NCI-H2081 (cell line): Measurements from ENCODE around the gene FAM20C.

Experiments used
- DNase-seq, 2 experiments: peaks; one replicate each; lab custom pipeline; 2025; lab: John Stamatoyannopoulos, UW

The FAM20C gene

DNA sequence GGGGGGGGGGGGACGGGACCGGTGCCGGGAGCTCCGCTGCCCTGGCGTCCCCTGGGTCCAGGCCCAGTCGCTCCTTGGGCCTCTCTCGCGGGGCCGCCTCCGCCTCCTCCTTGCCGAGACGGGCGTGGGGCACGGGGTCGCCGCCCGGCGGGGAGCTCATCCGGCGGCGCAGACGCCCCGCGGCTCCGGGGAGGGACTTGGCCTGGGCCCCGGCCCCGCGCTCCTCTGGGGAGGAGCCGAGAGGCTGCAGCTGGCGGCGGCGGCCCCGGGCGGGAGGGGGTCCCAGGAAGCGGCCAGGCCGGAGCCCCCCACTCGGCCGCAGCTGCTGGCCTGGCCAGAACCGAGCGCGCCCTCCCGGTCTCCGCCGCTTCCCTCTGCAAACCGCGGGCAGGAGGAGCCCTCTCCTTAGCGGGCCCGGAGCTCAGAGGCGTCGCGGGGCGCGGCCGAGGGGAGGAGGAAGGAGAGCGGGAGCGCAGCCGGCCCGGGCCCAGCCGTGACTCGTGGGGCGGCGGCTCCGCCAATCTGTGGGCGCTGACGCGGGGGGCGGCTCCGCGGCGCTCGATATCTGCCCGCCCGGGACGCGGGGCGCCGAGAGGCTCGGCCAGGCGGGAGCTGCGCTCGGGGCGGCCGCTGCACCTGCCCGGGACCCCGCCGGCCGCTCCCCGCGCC, at the start of gene FAM20C:
TSS of gene FAM20C (plus strand) at position 591 of the 669 bp plus-strand sequence. CDS start 629 bp downstream, outside the sequence.
- peak; percentile 67 to 79 for DNase-seq

DNA sequence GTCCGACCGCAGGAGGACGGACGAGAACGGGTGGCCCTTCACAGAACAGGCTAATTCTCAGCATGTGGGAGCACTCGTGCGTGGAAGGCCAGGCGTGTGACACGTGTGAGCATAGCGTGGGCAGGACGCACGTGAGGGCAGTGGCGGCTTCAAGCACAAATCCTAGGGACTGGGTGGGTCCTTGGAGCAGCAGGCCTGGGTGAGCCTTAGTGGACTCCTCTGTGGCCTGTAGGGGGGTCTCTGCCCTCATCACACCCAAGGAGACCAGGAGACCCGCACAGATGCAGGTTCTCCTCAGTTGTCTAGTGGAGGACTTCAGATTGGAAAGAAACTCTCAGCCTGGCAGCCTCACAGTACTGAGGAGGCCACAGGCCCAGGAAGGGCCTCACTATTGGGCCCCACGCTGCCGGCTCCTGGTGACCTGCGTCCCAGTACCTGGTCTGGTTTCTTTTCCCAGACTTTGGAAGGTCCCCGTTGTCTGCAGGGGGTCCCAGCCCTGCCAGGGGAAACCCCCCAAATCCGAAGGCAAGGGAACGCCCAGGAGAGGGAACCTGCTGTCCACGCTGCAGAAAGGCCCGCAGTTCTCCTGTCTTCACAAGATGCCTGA, 49.1 kb upstream of the FAM20C start:
- no peak for DNase-seq

DNA sequence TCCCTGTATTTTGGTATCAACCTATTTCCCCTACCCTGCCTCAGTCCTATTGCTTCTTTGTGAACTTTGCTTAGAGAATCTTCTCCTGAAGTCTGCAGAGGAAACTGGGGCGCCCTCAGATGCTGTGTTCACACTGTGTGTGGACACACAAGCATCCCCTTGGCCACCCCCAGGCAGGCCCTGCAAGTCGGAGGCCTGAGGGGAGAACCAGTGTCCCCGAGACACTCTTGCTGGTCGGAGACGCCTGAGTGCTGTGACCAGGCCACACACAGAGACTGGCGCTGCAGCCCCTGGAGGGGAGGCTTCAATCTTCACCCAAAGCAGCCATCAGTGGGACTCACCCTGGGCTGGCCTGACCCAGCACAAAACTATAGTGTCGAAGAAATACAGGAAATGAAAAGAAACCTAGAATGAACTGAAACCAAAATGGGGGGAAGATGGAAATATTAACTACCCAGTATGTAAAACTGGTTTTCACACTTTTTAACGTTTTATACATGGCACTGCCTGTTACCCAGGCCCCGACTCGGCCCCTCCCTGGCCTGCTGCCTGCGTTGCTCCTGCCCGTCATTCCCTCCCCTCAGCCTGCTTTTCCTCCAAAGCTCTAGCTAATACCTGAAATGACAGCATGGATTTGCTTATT, 48.4 kb upstream of the FAM20C start:
- DNase-seq, result no peak

DNA sequence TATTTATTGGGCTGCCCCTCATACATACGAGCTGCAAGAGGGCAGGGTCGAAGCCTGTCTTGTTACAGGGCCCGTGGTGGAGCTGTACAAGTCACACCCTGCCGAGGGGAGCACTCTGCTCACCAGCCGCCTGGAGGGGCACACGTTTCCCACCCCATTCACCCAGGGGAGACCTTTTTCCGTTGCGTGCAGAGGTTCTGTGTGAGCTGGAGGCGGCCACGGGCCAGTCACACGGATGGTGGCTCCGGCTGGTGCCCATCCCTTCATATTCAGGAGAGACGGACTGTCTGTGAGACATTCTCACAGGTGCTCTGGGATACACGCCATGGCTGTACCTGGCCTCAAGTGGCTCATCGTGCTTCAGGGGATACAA, 47.9 kb upstream of the FAM20C start:
- DNase-seq, result no peak

DNA sequence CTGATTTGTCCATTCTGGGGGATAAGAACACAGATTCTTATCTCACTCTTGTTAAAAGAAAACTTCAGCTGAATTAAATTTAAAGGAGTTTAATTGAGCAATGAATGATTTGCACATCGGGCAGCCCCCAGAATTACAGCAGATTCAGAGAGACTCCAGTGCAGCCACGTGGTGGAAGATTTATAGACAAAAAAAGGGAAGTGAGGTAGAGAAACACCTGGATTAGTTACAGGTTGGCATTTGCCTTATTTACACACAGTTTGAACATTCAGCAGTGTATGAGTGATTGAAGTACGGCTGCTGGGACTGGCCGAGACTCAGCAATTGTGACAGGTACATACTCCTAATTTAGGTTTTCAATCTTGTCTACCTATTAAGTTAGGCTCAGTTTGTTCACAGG, 46.5 kb upstream of the FAM20C start:
- DNase-seq, result no peak

DNA sequence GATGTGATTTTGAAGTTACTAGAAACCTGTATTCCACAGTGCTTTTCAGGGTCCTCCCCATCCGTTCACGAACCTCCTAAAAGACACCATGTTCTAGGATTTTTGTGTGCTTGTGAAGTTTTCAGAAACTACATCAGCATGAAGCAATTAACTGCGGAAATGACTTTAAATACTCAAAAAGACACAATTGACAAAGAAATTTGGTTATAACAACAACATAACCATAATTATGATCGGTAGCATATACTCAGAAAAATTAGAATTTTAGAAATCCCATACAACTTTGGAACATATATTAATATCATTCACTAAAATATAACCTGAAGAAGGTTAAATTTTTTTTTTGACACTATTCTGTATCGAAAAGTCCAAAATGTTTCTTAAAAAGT, 43.8 kb upstream of the FAM20C start:
- no peak for DNase-seq

DNA sequence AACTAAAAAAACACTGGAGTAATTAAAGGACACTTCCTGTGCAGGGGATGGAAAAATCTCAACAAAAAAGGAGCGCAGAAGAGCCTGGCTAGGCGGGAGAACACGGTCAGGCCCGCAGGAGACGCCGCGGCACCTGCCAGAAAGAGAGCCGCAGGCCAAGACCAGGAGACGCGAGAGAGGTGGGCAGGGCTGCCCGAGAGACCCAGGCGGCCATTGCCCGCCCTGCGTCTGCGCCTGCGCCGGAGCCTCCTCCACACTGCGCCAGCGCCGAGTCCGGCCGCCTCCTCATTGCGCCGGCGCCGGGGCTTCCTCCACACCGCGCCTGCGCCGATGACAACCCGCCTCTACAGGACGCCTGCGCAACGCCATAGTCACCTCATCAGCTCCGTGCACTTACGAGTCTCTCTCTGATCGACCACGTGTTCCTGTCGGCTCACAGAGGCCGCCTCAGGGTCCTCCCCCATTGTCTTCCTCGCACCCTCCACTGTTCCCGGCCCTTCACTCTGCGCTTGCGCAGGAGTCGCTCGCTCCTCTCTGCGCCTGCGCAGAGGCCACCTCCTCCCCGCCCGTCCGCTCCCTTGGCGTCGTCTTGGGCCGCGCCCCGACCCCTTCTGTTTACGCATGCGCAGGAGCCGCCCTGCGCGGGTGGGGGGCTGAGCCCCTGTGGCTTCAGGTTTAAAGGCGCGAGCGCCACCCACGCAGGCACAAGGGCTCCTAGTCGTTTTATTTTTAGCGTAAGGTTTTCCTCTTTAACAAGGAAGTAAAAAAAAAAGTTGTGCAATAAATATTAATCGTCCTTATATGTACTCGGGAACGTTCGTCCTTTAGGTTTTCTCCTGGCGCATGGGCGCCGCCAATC, 43.2 kb upstream of the FAM20C start:
- DNase-seq, result peak; percentile 98

DNA sequence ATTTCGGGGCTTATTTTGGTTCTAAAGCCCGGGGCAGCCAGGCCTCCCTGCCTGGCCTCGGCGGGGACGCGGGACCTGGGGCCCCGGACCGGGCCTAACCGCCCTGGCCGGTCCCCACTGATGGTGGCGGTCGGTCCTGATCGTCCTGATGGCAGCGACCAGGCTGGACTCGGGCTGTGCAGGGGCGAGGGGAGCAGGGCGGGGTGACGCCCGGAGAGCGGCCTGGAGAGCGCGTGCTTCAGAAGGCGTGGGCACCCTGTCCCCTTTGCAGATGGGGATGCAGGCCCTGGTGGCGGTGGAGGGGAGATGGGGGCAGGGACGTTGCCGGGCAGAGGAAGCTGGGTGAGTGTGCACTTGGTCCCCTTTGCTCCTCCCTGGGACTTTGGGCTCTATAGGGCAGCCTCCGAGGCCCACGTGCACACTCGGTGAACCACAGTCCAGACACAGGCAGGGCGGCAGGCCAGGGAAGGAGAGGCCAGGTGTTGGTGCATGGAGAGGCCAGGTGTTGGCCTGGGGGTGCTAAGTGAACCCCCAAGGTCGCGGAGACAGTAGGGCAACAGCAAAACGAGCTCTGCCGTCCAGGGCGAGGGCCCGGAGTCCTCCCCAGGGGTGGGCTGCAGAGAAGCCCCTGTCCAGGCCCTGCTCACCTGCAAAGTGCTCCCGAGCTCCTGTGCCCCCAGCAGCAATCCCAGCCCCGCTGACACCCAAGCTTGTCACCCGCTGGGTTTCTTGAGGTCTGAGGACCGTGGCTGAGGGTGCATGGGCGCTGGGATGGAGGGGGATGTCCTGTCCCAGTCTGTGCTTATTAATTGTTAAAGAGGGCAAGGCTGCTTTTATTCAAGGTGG, 42.4 kb upstream of the FAM20C start:
- no peak for DNase-seq

DNA sequence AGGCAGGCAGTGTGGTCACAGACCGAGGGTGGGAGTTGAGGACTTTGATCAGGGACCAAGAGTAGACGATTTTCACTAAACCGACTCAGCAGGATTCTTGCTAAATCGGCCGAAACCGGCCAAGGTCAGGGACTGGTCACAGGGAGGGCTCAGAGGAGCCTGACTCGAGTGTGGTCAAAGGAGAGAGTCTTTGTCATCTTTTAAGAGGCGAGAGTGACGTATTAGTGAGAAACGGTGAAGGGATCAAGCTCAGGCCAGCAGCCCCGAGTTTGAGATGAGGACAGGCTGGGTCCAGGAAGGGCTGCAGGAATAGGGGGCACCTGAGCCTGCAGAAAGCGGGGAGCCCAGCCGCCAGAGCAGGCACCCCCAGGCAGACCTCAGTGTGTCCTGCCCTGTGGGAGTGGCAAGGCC, 41.6 kb upstream of the FAM20C start:
- DNase-seq, result no peak

DNA sequence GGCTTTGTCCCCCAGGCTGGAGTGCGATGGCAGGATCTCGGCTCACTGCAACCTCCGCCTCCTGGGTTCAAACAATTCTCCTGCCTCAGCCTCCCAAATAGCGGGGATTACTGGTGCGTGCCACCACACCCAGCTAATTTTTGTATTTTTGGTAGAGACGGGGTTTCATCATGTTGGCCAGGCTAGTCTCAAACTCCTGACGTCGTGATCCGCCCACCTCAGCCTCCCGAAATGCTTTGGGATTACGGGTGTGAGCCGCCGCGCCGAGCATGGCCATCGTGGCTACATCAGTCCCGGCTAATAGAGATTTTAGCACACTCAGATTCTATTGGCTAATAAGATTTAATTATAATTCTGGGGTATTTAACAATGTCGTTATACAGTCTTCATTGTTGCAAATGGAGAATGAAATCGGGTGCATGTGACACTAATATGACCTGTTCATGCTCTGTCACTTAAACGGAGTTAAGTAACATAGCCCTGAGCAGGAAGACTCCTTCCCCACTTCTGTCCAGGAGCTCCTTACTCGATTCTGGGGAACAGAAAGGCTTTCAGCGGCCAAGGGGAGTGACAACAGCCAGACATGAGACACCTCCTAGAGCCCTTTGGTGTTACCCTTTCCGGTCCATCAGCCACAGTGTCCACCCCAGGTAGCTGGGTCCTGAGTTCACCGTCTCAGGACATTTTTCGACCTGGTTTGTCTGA, 40.9 kb upstream of the FAM20C start:
- no peak for DNase-seq

DNA sequence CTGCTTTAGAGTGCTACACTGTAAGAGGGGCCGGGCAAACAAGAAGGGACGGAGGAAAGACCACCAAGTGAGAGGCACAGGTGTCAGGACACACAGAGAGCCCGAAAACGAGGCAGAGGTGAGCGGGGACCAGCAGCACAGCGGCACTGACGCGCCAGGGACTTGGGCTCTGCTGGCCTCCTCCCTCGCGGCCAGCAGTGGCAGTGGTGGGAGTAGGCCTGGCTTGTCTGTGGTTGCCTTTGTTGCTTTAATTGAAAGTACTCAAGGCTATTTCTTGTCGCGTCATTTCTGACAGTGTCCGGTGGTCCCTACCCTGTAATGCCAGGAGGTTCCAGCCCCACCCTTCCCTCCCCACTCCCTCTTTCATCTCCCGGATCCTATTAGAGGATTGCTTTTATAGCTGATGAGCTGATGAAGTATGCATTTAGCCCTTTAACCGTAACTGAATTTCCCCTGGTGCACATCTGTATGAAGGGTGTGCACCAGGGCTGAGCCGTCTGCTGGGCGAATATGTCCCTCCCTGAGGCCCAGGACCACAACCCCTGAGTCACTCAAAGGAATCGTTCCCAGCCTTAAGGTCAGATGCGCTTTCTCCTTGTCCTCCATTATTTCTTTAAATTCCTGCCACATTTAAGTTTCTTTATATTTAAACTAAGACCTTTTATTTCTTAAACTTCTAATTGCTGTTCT, 39.5 kb upstream of the FAM20C start:
- DNase-seq, result no peak

DNA sequence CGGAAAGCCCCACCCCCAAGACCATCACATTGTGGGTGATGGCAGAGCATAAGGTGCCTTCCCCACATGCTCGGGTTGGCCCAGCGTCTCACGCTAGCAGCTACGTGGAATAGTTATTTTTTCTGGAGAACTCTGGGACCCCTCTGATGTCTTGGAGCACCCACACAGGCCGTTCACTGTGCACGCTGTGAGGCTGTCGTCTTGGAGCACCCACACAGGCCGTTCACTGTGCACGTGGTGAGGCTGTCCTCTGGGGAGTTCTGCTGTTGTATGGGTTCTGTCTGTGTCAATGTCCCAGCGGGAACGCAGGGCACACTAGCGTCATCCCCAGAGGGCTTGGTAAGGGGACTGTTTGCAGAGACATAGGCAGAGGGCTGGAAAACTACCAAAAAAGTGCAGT, 38.8 kb upstream of the FAM20C start:
- DNase-seq, result no peak

DNA sequence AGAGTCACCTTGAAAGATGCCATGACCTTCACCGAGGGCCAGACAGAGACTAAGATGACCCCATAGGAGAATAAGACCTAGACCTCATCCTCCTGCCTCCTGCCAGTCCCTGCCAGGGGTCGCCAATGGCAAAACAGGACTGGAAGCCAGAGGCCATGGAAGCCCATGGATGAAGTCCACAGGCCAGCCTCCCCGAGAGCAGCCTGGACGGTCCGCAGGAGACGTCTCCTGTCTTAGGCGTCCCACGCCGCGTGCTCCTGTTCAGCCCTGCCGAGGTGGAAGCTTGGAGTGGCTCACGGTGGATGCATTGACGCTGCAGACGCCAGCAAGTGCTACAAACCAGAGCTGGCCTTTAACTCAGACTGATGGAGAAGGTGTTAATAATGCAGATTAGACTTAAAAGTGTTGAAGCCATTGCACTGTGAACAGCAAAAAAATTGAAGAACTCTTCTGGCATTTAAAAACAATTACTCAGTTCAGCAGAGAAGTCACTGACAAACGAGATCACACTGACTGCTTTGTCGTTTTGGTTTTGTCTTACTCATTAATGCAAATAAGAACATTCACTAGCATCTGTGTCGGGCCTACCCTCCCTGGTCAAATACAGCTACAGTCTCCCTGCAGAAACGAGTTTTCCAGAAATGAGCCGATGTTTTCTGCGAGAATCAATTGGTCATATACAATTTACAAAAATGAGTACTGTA, 38.1 kb upstream of the FAM20C start:
- no peak for DNase-seq

DNA sequence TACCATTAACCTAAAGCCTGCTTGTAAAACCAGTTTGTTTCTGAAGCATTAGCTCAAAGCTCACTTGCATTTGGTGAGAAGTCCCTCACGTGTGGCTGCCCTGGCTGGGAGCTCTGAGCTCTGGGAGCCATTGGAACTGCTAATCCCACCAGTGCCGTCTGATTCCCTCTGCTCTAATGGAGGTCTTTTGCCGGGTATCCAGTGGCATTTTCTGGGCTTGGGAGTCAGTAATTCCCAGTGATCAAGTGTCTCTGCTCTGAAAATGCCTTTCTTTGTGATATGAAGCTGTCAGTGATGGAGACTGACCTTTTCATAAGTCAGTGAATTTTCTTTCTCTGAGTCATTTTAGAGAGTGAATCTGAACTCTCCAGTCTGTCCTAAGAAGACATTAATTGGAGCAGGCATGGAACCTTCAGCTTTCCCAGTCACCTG, 36.9 kb upstream of the FAM20C start:
- no peak for DNase-seq

DNA sequence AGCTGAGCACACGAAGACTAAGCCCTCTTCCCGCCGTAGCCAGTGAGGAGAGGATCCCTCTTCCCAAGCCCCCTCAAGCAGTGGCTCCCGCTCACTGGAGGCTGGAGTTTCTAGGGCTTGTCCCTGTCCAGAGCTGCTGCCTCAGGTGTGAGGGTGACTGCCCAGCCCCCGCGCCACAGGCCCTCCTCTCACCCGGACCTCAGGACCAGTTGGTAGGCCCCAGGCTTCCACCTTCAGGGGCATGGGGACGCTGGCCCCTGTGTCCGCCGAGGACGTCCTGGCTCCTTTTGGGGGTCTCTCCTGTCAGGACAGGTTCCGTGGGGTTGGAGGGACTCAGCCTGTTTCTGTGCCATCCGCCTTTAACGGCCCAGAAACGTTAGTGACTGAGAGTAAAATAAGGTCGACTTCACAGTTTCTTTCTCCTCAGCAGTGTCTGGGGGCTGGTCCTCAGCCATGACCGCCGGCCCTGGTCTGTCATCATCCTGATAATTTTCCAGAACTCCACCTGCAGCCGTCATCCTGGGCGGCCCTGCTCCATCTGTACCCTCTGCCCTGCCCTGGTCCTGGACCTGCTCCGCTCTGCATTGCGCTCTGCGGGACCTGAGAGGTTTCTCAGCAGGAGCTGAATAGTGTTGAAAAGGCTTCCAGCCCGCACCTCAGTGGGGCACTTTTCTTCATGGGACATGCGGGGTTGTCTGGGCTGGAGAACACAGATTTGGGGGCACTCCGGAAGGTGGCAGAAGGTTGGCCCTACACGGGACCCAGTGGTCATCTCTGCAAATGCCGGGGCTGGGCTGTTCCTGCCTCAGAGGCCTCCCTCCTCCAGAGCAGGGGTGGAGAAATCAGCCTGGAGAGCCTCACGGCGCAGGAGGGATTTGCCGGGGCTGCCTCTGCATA, 36.0 kb upstream of the FAM20C start:
- no peak for DNase-seq

DNA sequence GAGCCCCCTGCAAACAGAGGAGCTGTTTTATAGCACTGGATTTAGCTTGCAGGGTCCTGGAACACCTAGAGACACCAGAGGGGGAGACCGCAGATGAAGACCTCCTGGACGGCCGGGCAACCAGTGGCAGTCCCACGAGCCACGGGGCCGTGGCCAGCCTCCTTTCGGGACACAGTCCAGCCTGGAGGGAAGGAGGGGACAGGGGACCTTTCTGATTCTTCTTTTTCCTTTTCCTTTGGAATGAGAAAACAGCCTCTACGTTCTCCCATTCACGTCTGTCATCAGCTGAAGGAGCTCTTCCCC, 35.4 kb upstream of the FAM20C start:
- DNase-seq, result no peak

DNA sequence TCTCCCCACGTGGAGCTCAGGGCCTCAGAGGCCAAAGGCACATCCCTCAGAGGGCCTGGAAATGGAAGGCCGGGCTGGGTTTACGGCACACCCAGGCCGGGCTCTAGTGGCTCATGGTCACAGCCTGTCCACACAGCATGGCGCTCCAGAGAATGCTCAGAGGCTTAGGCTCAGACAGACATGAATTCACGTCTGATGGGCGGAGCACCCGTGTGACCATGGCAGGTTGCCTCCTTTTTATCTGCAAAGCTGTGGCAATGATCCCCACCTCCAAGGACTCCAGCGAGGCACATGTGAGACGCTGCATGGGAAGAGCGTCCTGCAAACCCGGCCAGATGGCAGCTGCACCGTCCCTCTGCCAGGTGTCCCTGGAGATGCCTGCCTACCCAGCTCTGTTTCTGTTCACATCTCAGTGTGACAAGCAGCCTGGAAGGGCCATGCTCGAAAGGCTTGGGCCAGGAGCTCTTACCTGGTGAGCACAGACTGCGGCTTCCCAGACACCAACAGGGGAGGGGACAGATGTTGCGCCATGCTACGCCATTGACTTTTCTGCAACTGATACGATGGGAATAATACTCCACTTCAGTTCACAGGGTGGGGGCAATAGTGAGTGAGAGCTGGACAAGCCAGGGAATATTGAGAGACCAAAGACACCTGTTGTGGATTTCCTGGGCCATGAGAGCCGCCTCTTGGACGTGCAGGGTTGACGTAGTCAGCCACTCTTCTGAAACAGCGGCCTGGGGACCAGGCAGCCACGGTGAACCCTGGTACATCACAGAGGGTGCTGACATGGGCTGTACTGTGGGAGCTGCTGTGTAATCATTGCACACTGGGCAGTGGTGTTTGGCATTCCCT, 34.4 kb upstream of the FAM20C start:
- DNase-seq, result no peak

DNA sequence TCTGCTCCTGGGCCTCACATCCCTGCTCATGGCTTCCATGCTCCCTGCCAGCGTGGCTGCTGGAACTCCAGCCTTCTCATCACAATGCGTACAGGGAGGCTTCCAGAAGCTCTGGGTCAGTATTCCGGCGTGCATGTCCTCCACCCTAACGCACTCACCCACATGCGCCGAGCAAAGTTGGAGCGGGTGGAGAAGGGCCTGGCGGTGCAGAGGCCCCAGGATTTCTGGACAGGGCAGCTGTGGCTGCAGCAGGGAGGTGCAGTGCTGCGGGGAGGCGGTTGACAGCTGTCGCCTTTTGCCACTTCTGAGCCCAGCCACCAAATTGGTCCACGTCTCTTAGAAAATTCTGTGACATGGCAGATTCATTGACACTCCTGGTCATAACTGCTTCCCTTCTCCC, 33.6 kb upstream of the FAM20C start:
- DNase-seq, result no peak
